A549 treated with Hydrocortisone at 1 μM for 4 hours (cell line): Measurements from ENCODE around the gene NOL8. TPM values are rescaled to one million over a fixed set of nuclear protein-coding genes. Genes with fewer than 3 reads are reported as not detected.

Experiments used
- total RNA-seq: library from RNA; stranded (reverse); fragments of 200-300 nt; extraction: Qiagen RNA extraction; gene quantifications from 5 replicates; pipeline ENCODE4 v1.2.3, GENCODE V29; 2022

Gene NOL8
- 27.6 to 35.8 TPM (median 28.1 TPM) in 5 replicates for total RNA-seq

GRCh38 chr9:92325269-92325990 is at the start of gene NOL8, which contains the start of gene CENPP:
NOL8 (minus strand) TSS chr9:92325350; CDS start chr9:92324161, 1,189 bp downstream.
CENPP (plus strand) TSS chr9:92325953.

GRCh38 chr9:92293452-92294296 is 31.5 kb downstream of the NOL8 start, which contains the start of gene IARS1:
IARS1 (minus strand) TSS chr9:92293697; CDS start chr9:92289419, 4,278 bp downstream.

Other genes with a start within 250 kb of the NOL8 start
- 57.2 to 87.9 TPM (median 62.7 TPM) in 5 replicates for gene SPTLC1, start 209.9 kb downstream of the NOL8 start, total RNA-seq
- 94.9 to 128 TPM (median 101 TPM) in 5 replicates for gene IARS1, start 31.7 kb downstream of the NOL8 start, total RNA-seq
- gene CENPP, start 603 bp upstream of the NOL8 start, total RNA-seq, result 6.8 to 7.9 TPM (median 7.0 TPM) in 5 replicates
- not detected in 5 replicates for gene OGN, start 79.2 kb upstream of the NOL8 start, total RNA-seq
- not detected in 5 replicates for gene OMD, start 99.1 kb upstream of the NOL8 start, total RNA-seq
- gene ASPN, start 157.2 kb upstream of the NOL8 start, total RNA-seq, result not detected in 5 replicates
- 0.09 to 0.17 TPM (median 0.13 TPM) in 5 replicates for gene ECM2, start 210.6 kb upstream of the NOL8 start, total RNA-seq